HAP-1 (cell line): ENCODE data around the gene CD44.

ENCODE experiments used
- DNase-seq, 2 experiments: peaks; one replicate each; pipeline ENCODE4 v3.0.0-alpha.2; 2016 to 2020; ENCODE audit warnings: low spot score in 2 of 2
- H3K27me3 ChIP-seq: fragments of 250-450 bp; sonication (Bioruptor Pico); 2 replicates; pipeline ENCODE4 v1.5.1; 2020; ENCODE audit warnings: low read depth, mild to moderate bottlenecking, moderate library complexity
- H3K36me3 ChIP-seq: fragments of 250-450 bp; sonication (Bioruptor Pico); replicated peaks from 2 replicates; pipeline ENCODE4 v1.5.1; 2020; ENCODE audit warnings: mild to moderate bottlenecking
- H3K4me1 ChIP-seq: fragments of 250-450 bp; sonication (Bioruptor Pico); 2 replicates; pipeline ENCODE4 v1.5.1; 2020; ENCODE audit warnings: mild to moderate bottlenecking
- H3K4me3 ChIP-seq: fragments of 250-450 bp; sonication (Bioruptor Pico); 2 replicates; pipeline ENCODE4 v1.5.1; 2020; ENCODE audit warnings: mild to moderate bottlenecking, moderate library complexity
- H3K9me3 ChIP-seq: fragments of 250-450 bp; sonication (Bioruptor Pico); 2 replicates; pipeline ENCODE4 v1.5.1; 2020; ENCODE audit warnings: mild to moderate bottlenecking, moderate library complexity
- in situ Hi-C: fragments of 300-500 bp; cut with MboI; formaldehyde crosslinking; loops from 3 replicates; pipeline ENCODE4 v1.14.3; 2020; ENCODE audit warnings: low sequenced_read_pairs, inconsistent platforms, mixed read lengths

Gene CD44

GRCh38 chr11:35116762-35117640 is 22.0 kb upstream of the CD44 start:
- peaks cover 4% of the 10 kb centered on the region; the same call in 1 of the 2 replicates for H3K27me3 ChIP-seq
- H3K4me3 ChIP-seq = no peak overlapping the region
- no peaks in the 10 kb centered on the region for H3K9me3 ChIP-seq
- H3K36me3 ChIP-seq = no peaks in the 10 kb centered on the region
- no peak for DNase-seq
- H3K4me1 ChIP-seq = peaks cover 5% of the 10 kb centered on the region; the same call in 1 of the 2 replicates
- in situ Hi-C loops = no loop called here

GRCh38 chr11:35118906-35119305 is 20.1 kb upstream of the CD44 start:
- in situ Hi-C loops = no loop called here
- Histone ChIP-seq H3K4me1 (peaks cover 5% of the 10 kb centered on the region; the same call in 1 of the 2 replicates), H3K36me3 (no peaks in the 10 kb centered on the region), H3K27me3 (no peaks in the 10 kb centered on the region), H3K9me3 (no peaks in the 10 kb centered on the region), H3K4me3 (no peak overlapping the region)
- DNase-seq = no peak

GRCh38 chr11:35121326-35121865 is 17.6 kb upstream of the CD44 start:
- Histone ChIP-seq H3K4me3 (no peak overlapping the region), H3K27me3 (no peaks in the 10 kb centered on the region), H3K9me3 (no peaks in the 10 kb centered on the region), H3K36me3 (no peaks in the 10 kb centered on the region), H3K4me1 (no peaks in the 10 kb centered on the region)
- no peak for DNase-seq
- in situ Hi-C loops = no loop called here

- in situ Hi-C loops = no loop called here
- H3K27me3 ChIP-seq = no peaks in the 10 kb centered on the region
- no peak for DNase-seq
- H3K4me1 ChIP-seq = no peaks in the 10 kb centered on the region
- no peak overlapping the region for H3K4me3 ChIP-seq
- H3K36me3 ChIP-seq = no peaks in the 10 kb centered on the region
- no peaks in the 10 kb centered on the region for H3K9me3 ChIP-seq
These were observed 16.7 kb upstream of the CD44 start for GRCh38 chr11:35122308-35122707.

GRCh38 chr11:35126000-35126878 is 12.7 kb upstream of the CD44 start:
- H3K4me1 ChIP-seq = no peaks in the 10 kb centered on the region
- H3K4me3 ChIP-seq = no peak overlapping the region
- H3K27me3 ChIP-seq = no peaks in the 10 kb centered on the region
- DNase-seq = no peak
- no peaks in the 10 kb centered on the region for H3K36me3 ChIP-seq
- in situ Hi-C loops = no loop called here
- H3K9me3 ChIP-seq = no peaks in the 10 kb centered on the region

- Histone ChIP-seq H3K9me3 (no peaks in the 10 kb centered on the region), H3K36me3 (no peaks in the 10 kb centered on the region), H3K4me1 (no peaks in the 10 kb centered on the region), H3K4me3 (no peak overlapping the region), H3K27me3 (no peaks in the 10 kb centered on the region)
- in situ Hi-C loops = no loop called here
- no peak for DNase-seq
These were observed 11.9 kb upstream of the CD44 start for GRCh38 chr11:35126879-35127581.

GRCh38 chr11:35127619-35128018 is 11.4 kb upstream of the CD44 start:
- no peak for DNase-seq
- Histone ChIP-seq H3K27me3 (no peaks in the 10 kb centered on the region), H3K4me1 (no peaks in the 10 kb centered on the region), H3K4me3 (no peak overlapping the region), H3K36me3 (no peaks in the 10 kb centered on the region), H3K9me3 (no peaks in the 10 kb centered on the region)
- in situ Hi-C loops = no loop called here

GRCh38 chr11:35131094-35131493 is 7.9 kb upstream of the CD44 start:
- no peak for DNase-seq
- in situ Hi-C loops = no loop called here
- H3K9me3 ChIP-seq = no peaks in the 10 kb centered on the region
- no peak overlapping the region for H3K4me3 ChIP-seq
- H3K36me3 ChIP-seq = no peaks in the 10 kb centered on the region
- H3K27me3 ChIP-seq = no peaks in the 10 kb centered on the region
- no peaks in the 10 kb centered on the region for H3K4me1 ChIP-seq

GRCh38 chr11:35131886-35132285 is 7.1 kb upstream of the CD44 start:
- no peaks in the 10 kb centered on the region for H3K4me1 ChIP-seq
- in situ Hi-C loops = no loop called here
- no peak for DNase-seq
- H3K9me3 ChIP-seq = no peaks in the 10 kb centered on the region
- H3K27me3 ChIP-seq = 0 out of 2 replicates have a peak, but pooled peaks cover 2% of the 10 kb centered on the region
- no peak overlapping the region for H3K4me3 ChIP-seq
- H3K36me3 ChIP-seq = no peaks in the 10 kb centered on the region

GRCh38 chr11:35133656-35134055 is 5.3 kb upstream of the CD44 start:
- Histone ChIP-seq H3K27me3 (peaks cover 11% of the 10 kb centered on the region; the same call in 1 of the 2 replicates), H3K9me3 (no peaks in the 10 kb centered on the region), H3K4me3 (no peak overlapping the region), H3K4me1 (no peaks in the 10 kb centered on the region), H3K36me3 (no peaks in the 10 kb centered on the region)
- in situ Hi-C loops = no loop called here
- no peak for DNase-seq

- Histone ChIP-seq H3K36me3 (no peaks in the 10 kb centered on the region), H3K27me3 (peaks cover 20% of the 10 kb centered on the region), H3K9me3 (no peaks in the 10 kb centered on the region), H3K4me3 (no peak overlapping the region), H3K4me1 (no peaks in the 10 kb centered on the region)
- no peak for DNase-seq
- in situ Hi-C loops = no loop called here
These were observed 4.4 kb upstream of the CD44 start for GRCh38 chr11:35134403-35135148.

- DNase-seq = no peak
- Histone ChIP-seq H3K27me3 (peaks cover 25% of the 10 kb centered on the region), H3K9me3 (no peaks in the 10 kb centered on the region), H3K36me3 (no peaks in the 10 kb centered on the region), H3K4me1 (no peaks in the 10 kb centered on the region), H3K4me3 (no peak overlapping the region)
- in situ Hi-C loops = no loop called here
These were observed 3.7 kb upstream of the CD44 start for GRCh38 chr11:35135222-35135621.

- Histone ChIP-seq H3K27me3 (peaks cover 27% of the 10 kb centered on the region), H3K4me3 (no peak overlapping the region), H3K9me3 (no peaks in the 10 kb centered on the region), H3K4me1 (no peaks in the 10 kb centered on the region), H3K36me3 (no peaks in the 10 kb centered on the region)
- no peak for DNase-seq
- in situ Hi-C loops = no loop called here
These were observed 2.7 kb upstream of the CD44 start for GRCh38 chr11:35136311-35136710.
